Neural crest cell (in vitro differentiated cells): ENCODE results near the gene GPATCH8. TPM values are rescaled to one million over a fixed set of nuclear protein-coding genes. Genes with fewer than 3 reads are reported as not detected.

Source experiments
- DNase-seq: peaks from one replicate; pipeline ENCODE4 v3.0.0; 2021; ENCODE audit warnings: low read depth, mixed read lengths, low spot score
- H3K27ac Mint-ChIP-seq: one replicate; pipeline ENCODE4 v1.8.0; 2021; ENCODE audit warnings: mild to moderate bottlenecking, mixed read lengths; ENCODE audit not compliant: unreplicated experiment
- H3K27me3 Mint-ChIP-seq: 2 replicates; pipeline ENCODE4 v1.8.0; 2021; ENCODE audit warnings: low read depth, mild to moderate bottlenecking, mixed read lengths
- H3K36me3 Mint-ChIP-seq: 2 replicates; pipeline ENCODE4 v1.8.0; 2021; ENCODE audit warnings: low read depth, mild to moderate bottlenecking, mixed read lengths
- H3K4me1 Mint-ChIP-seq: 2 replicates; pipeline ENCODE4 v1.8.0; 2021; ENCODE audit warnings: mixed read lengths
- H3K4me3 Mint-ChIP-seq: one replicate; pipeline ENCODE4 v1.8.0; 2021; ENCODE audit warnings: mild to moderate bottlenecking, mixed read lengths
- H3K9me3 Mint-ChIP-seq: 2 replicates; pipeline ENCODE4 v1.8.0; 2021; ENCODE audit warnings: mixed read lengths
- CTCF ChIP-seq: fragments of 200-600 bp; sonication (generic); conservative IDR thresholded peaks from 2 replicates; pipeline ENCODE4 v1.5.0; 2021; ENCODE audit warnings: antibody characterized with exemption, mild to moderate bottlenecking
- total RNA-seq: library from RNA; stranded (reverse); gene quantifications from 2 replicates; pipeline ENCODE4 v1.2.1, GENCODE V29; 2021

GPATCH8 gene
- total RNA-seq, 1 donor from 2014 or later: 47.0 TPM

GRCh38 chr17:44384281-44384822 is 118.9 kb downstream of the GPATCH8 start:
- H3K27me3 Mint-ChIP-seq: peaks cover 44% of the 10 kb centered on the region
- no peak overlapping the region for H3K27ac Mint-ChIP-seq
- no peak for TF ChIP-seq CTCF
- peaks cover 21% of the 10 kb centered on the region for H3K4me1 Mint-ChIP-seq
- H3K9me3 Mint-ChIP-seq: no peaks in the 10 kb centered on the region
- peak overlapping the region; percentile 87 for H3K4me3 Mint-ChIP-seq
- H3K36me3 Mint-ChIP-seq: no peaks in the 10 kb centered on the region
- no peak for DNase-seq

GRCh38 chr17:44383861-44384260 is 119.3 kb downstream of the GPATCH8 start:
- H3K27ac Mint-ChIP-seq: no peak overlapping the region
- DNase-seq: no peak
- peaks cover 44% of the 10 kb centered on the region for H3K27me3 Mint-ChIP-seq
- no peak for TF ChIP-seq CTCF
- H3K4me3 Mint-ChIP-seq: no peak overlapping the region
- H3K4me1 Mint-ChIP-seq: peaks cover 20% of the 10 kb centered on the region
- H3K9me3 Mint-ChIP-seq: no peaks in the 10 kb centered on the region
- no peaks in the 10 kb centered on the region for H3K36me3 Mint-ChIP-seq

- peaks cover 20% of the 10 kb centered on the region for H3K4me1 Mint-ChIP-seq
- no peak overlapping the region for H3K4me3 Mint-ChIP-seq
- no peak for DNase-seq
- peaks cover 46% of the 10 kb centered on the region for H3K27me3 Mint-ChIP-seq
- H3K9me3 Mint-ChIP-seq: no peaks in the 10 kb centered on the region
- no peak for TF ChIP-seq CTCF
- no peak overlapping the region for H3K27ac Mint-ChIP-seq
- H3K36me3 Mint-ChIP-seq: no peaks in the 10 kb centered on the region
Measured at GRCh38 chr17:44383363-44383762, 119.8 kb downstream of the GPATCH8 start.

- no peak for DNase-seq
- H3K27me3 Mint-ChIP-seq: peaks cover 46% of the 10 kb centered on the region
Measured at GRCh38 chr17:44382917-44383316, 120.3 kb downstream of the GPATCH8 start.

GRCh38 chr17:44381810-44382305 is 121.3 kb downstream of the GPATCH8 start:
- no peak for TF ChIP-seq CTCF
- no peak overlapping the region for H3K27ac Mint-ChIP-seq
- H3K4me1 Mint-ChIP-seq: peaks cover 20% of the 10 kb centered on the region
- H3K4me3 Mint-ChIP-seq: no peak overlapping the region
- peaks cover 44% of the 10 kb centered on the region for H3K27me3 Mint-ChIP-seq
- no peak for DNase-seq
- no peaks in the 10 kb centered on the region for H3K9me3 Mint-ChIP-seq
- H3K36me3 Mint-ChIP-seq: no peaks in the 10 kb centered on the region

More at GRCh38 chr17:44382917-44383316, 120.3 kb downstream of the GPATCH8 start:
- no peak overlapping the region for H3K27ac Mint-ChIP-seq
- no peak overlapping the region for H3K4me3 Mint-ChIP-seq
- H3K9me3 Mint-ChIP-seq: no peaks in the 10 kb centered on the region
- H3K4me1 Mint-ChIP-seq: peaks cover 20% of the 10 kb centered on the region
- TF ChIP-seq CTCF: no peak
- no peaks in the 10 kb centered on the region for H3K36me3 Mint-ChIP-seq
